Left renal pelvis (tissue), 4 donors: ENCODE data around the gene GCNT1. TPM values are rescaled to one million over a fixed set of nuclear protein-coding genes. Genes with fewer than 3 reads are reported as not detected.
"Not testable (repeated sequence)": the region's sequence is repeated elsewhere in the genome, so short reads cannot be mapped to it uniquely, and the experiment has no call there.

Experiments used
- DNase-seq, 4 donors: peaks; one replicate each; pipeline ENCODE4 v3.0.0-alpha.2; 2013; ENCODE audit warnings: low read depth in 4 of 4, low spot score in 3 of 4
- polyA plus RNA-seq, 4 donors: library from polyadenylated mRNA; unstranded; fragments of 120-200 nt; gene quantifications; one replicate each; pipeline ENCODE4 v1.2.1, GENCODE V29; 2013; ENCODE audit not compliant: insufficient read length in 4 of 4

The GCNT1 gene
- polyA plus RNA-seq, 4 donors, result 1.6 to 4.8 (median 4.3) TPM

GRCh38 chr9:76441551-76442322 is 17.2 kb upstream of the GCNT1 start:
- no peak for DNase-seq

GRCh38 chr9:76443887-76444286 is 15.1 kb upstream of the GCNT1 start:
- DNase-seq, result no peak

- no peak for DNase-seq
Observed at GRCh38 chr9:76444322-76444929, 14.6 kb upstream of the GCNT1 start.

- DNase-seq, result no peak
Observed at GRCh38 chr9:76445976-76446375, 13.0 kb upstream of the GCNT1 start.

GRCh38 chr9:76448501-76448900 is 10.5 kb upstream of the GCNT1 start:
- DNase-seq, result no peak

- DNase-seq, result no peak
Observed at GRCh38 chr9:76451234-76451633, 7.7 kb upstream of the GCNT1 start.

- no peak for DNase-seq
Observed at GRCh38 chr9:76452839-76453238, 6.1 kb upstream of the GCNT1 start.

GRCh38 chr9:76453785-76454184 is 5.2 kb upstream of the GCNT1 start:
- no peak for DNase-seq

- DNase-seq, result no peak
Observed at GRCh38 chr9:76454311-76454710, 4.7 kb upstream of the GCNT1 start.

GRCh38 chr9:76456202-76456926 is 2.6 kb upstream of the GCNT1 start:
- DNase-seq, result peak in 2 of 4 donors; percentile 50 to 56

GRCh38 chr9:76459694-76460635 is 983 bp downstream of the GCNT1 start:
- DNase-seq, result peak in 1 of 4 donors; percentile 25

- no peak for DNase-seq
Observed at GRCh38 chr9:76462126-76462525, 3.1 kb downstream of the GCNT1 start.

GRCh38 chr9:76463211-76463610 is 4.2 kb downstream of the GCNT1 start:
- no peak for DNase-seq

- DNase-seq, result no peak
Observed at GRCh38 chr9:76464706-76465105, 5.7 kb downstream of the GCNT1 start.

GRCh38 chr9:76465442-76466298 is 6.7 kb downstream of the GCNT1 start:
- no peak for DNase-seq

- no peak for DNase-seq
Observed at GRCh38 chr9:76466299-76466605, 7.3 kb downstream of the GCNT1 start.

GRCh38 chr9:76474419-76474818 is 15.4 kb downstream of the GCNT1 start:
- DNase-seq, result no peak

GRCh38 chr9:76475686-76476085 is 16.7 kb downstream of the GCNT1 start:
- no peak for DNase-seq

- DNase-seq, result not testable (repeated sequence)
Observed at GRCh38 chr9:76477818-76478217, 18.8 kb downstream of the GCNT1 start.

- DNase-seq, result no peak
Observed at GRCh38 chr9:76478226-76478625, 19.2 kb downstream of the GCNT1 start.
